Measurements from ENCODE around the gene NOSIP. TPM values are rescaled to one million over a fixed set of nuclear protein-coding genes. Genes with fewer than 3 reads are reported as not detected.

Gene NOSIP
- total and polyA plus RNA-seq, 2 of the 4 experiments (the other 2 are of a cell fraction), result 118 to 138 TPM

- Histone ChIP-seq H3K4me1 (ENCODE audit: control insufficient read depth, insufficient read depth, low read length) (no peaks in the 10 kb centered on the region), H3K4me2 (ENCODE audit: low read depth, low read length) (no peak overlapping the region)
These were observed 41.7 kb downstream of the NOSIP start for GRCh38 chr19:49538643-49539042.

More at GRCh38 chr19:49538643-49539042, 41.7 kb downstream of the NOSIP start:
- H2AK5ac ChIP-seq (ENCODE audit: low read depth, low read length), result no peak overlapping the region
- no peak for ATAC-seq (ENCODE audit: low read depth)
- H3K4me3 ChIP-seq (ENCODE audit: insufficient read depth, low read depth, low read length), result no peak overlapping the region
- H3K36me3 ChIP-seq (ENCODE audit: control insufficient read depth, insufficient read depth, low read length), result peaks cover 17% of the 10 kb centered on the region
- no peak overlapping the region for H2BK5ac ChIP-seq (ENCODE audit: low read depth, low read length, poor library complexity, severe bottlenecking)
- no peak overlapping the region for H2AFZ ChIP-seq (replicated peaks; ENCODE audit: low read length, poor library complexity)
- H3K79me1 ChIP-seq (ENCODE audit: low read depth in 1 of 2, low read length in 2 of 2), result peaks cover 0 to 8% of the 10 kb centered on the region in 2 experiments; a peak in 2 of 4 replicates
- H2AK9ac ChIP-seq (replicated peaks; ENCODE audit: low read depth, low read length, poor library complexity), result no peak overlapping the region
- no peak overlapping the region for H2BK120ac ChIP-seq (ENCODE audit: low read depth, low read length)
- 100% methylated on average over 1 of the region's 5 CpGs; no CpG with 5 or more reads in 1 of the 2 experiments for WGBS, 2 experiments (ENCODE audit: extremely low coverage in 2 of 2, insufficient read length in 1 of 2)
- BruUV-seq (replicated peaks), result no TSS peak
- no peak overlapping the region for H3K4ac ChIP-seq (ENCODE audit: low read depth, low read length)
- no peak overlapping the region for H4K5ac ChIP-seq (ENCODE audit: low read depth, low read length)
- H3K14ac ChIP-seq (replicated peaks; ENCODE audit: low read depth, low read length), result no peak overlapping the region
- H3K9ac ChIP-seq (ENCODE audit: low read depth, low read length), result no peak overlapping the region
- H4K91ac ChIP-seq (ENCODE audit: insufficient read depth, low read depth, low read length), result no peak overlapping the region
- in situ Hi-C loops (cut with MboI; ENCODE audit: low sequenced_read_pairs), result no loop called here
- no peak for DNase-seq
- no peaks in the 10 kb centered on the region for H3K9me3 ChIP-seq (ENCODE audit: control insufficient read depth, insufficient read depth, low read length)
- no peak overlapping the region for H2BK15ac ChIP-seq (ENCODE audit: low read depth, low read length)
- H4K20me1 ChIP-seq (ENCODE audit: insufficient read depth, low read length), result peaks cover 4% of the 10 kb centered on the region; the same call in 1 of the 2 replicates
- dilution Hi-C loops (cut with HindIII; ENCODE audit: low sequenced_read_pairs, unreplicated experiment), result no loop called here
- no peak overlapping the region for H3K56ac ChIP-seq (ENCODE audit: extremely low read depth, insufficient read depth, low read length)
- no peak overlapping the region for H2BK20ac ChIP-seq (ENCODE audit: low read depth, low read length)
- H3K27ac ChIP-seq (ENCODE audit: insufficient read depth, low read length), result no peak overlapping the region
- ChIA-PET CTCF (no interaction called here), POLR2A (ENCODE audit: unreplicated experiment) (no interaction called here)
- TF ChIP-seq RCOR1 (IDR thresholded peaks at IDR 0.05; ENCODE audit: insufficient replicate concordance, low read length) (no peak), FOS (IDR thresholded peaks at IDR 0.05; ENCODE audit: low read depth, low read length) (no peak), CTCF (conservative IDR thresholded peaks at IDR 0.05; ENCODE audit: low read depth, low read length) (no peak), MAFK (IDR thresholded peaks at IDR 0.05; ENCODE audit: low read depth, low read length) (no peak), POLR2A (IDR thresholded peaks at IDR 0.05; ENCODE audit: low read depth, low read length) (no peak), CEBPB (IDR thresholded peaks at IDR 0.05; ENCODE audit: low read depth, low read length) (no peak), NFE2L2 (IDR thresholded peaks at IDR 0.05; ENCODE audit: low read depth, low read length) (no peak), MAZ (IDR thresholded peaks at IDR 0.05; ENCODE audit: borderline replicate concordance, low read depth, low read length) (no peak), BHLHE40 (IDR thresholded peaks at IDR 0.05; ENCODE audit: low read depth, low read length) (no peak), CHD1 (IDR thresholded peaks at IDR 0.05; ENCODE audit: low read depth, low read length) (no peak), USF2 (IDR thresholded peaks at IDR 0.05; ENCODE audit: low read depth, low read length) (no peak), MXI1 (IDR thresholded peaks at IDR 0.05; ENCODE audit: borderline replicate concordance, low read depth, low read length) (no peak), ELK1 (IDR thresholded peaks at IDR 0.05; ENCODE audit: borderline replicate concordance, low read depth, low read length) (no peak), RFX5 (IDR thresholded peaks at IDR 0.05; ENCODE audit: low read depth, low read length) (no peak), SMC3 (IDR thresholded peaks at IDR 0.05; ENCODE audit: low read depth, low read length) (no peak), RAD21 (IDR thresholded peaks at IDR 0.05; ENCODE audit: low read length) (no peak)
- no peaks in the 10 kb centered on the region for H3K27me3 ChIP-seq (ENCODE audit: control insufficient read depth, insufficient read depth, low read length)
- no peak overlapping the region for H4K8ac ChIP-seq (ENCODE audit: low read depth in 2 of 2, low read length in 2 of 2)
- H3K18ac ChIP-seq (ENCODE audit: low read depth, low read length), result no peak overlapping the region
- intact Hi-C loops (cut with micrococcal nuclease), result no loop called here
- no peak overlapping the region for H3K23ac ChIP-seq (ENCODE audit: low read depth, low read length)
- H3K9me1 ChIP-seq (ENCODE audit: insufficient read depth, low read length), result 0 out of 2 replicates have a peak, but pooled peaks cover 3% of the 10 kb centered on the region

Data from IMR-90 (cell line).